K562 (cell line): ENCODE data around the gene NADK. TPM values are rescaled to one million over a fixed set of nuclear protein-coding genes. Genes with fewer than 3 reads are reported as not detected.

Source experiments
- CXXC5 ChIP-seq: fragments of 250-450 bp; sonication (Bioruptor Pico); IDR thresholded peaks from 2 replicates; pipeline ENCODE4 v1.8.0; 2022; ENCODE audit warnings: inconsistent platforms, mild to moderate bottlenecking, moderate library complexity
- DIDO1 ChIP-seq: fragments of 450-650 bp; IDR thresholded peaks from 2 replicates; pipeline ENCODE4 v1.6.1; 2016; ENCODE audit warnings: low read depth, missing biosample characterization, missing genetic modification characterization
- FOXK2 ChIP-seq, 2 experiments: fragments of 450-650 bp; IDR thresholded peaks in 1 of 2; conservative IDR thresholded peaks in 1 of 2; 2 replicates each; pipeline ENCODE4 v1.6.1; 2016; ENCODE audit warnings: low read depth in 2 of 2, mild to moderate bottlenecking in 1 of 2
- JUNB ChIP-seq: fragments of 450-650 bp; formaldehyde crosslinking; conservative IDR thresholded peaks from 2 replicates; pipeline ENCODE4 v1.4.0; 2020; ENCODE audit warnings: mild to moderate bottlenecking
- MAFF ChIP-seq: IDR thresholded peaks from 2 replicates; pipeline ENCODE4 v1.6.1; 2012; ENCODE audit warnings: low read length, improper control_type of control experiment
- MXI1 ChIP-seq: IDR thresholded peaks from 2 replicates; pipeline ENCODE4 v1.6.1; 2011; ENCODE audit warnings: low read depth, mild to moderate bottlenecking, improper control_type of control experiment, low read length
- NCOA1 ChIP-seq: fragments of 450-650 bp; IDR thresholded peaks from 2 replicates; pipeline ENCODE4 v1.6.1; 2016; ENCODE audit warnings: low read depth
- NRF1 ChIP-seq, 2 experiments: fragments of 450-650 bp; IDR thresholded peaks in 1 of 2; conservative IDR thresholded peaks in 1 of 2; 2 replicates each; pipeline ENCODE4 v1.6.1; 2014; ENCODE audit warnings: mild to moderate bottlenecking in 2 of 2
- POLR2AphosphoS5 ChIP-seq: IDR thresholded peaks from 2 replicates; pipeline ENCODE4 v1.6.1; 2011; ENCODE audit warnings: mild to moderate bottlenecking, low read depth, low read length, moderate library complexity; ENCODE audit not compliant: control insufficient read depth, insufficient read depth
- SRF ChIP-seq, 2 experiments: fragments of 250-450, 450-650 bp in 1 of 2; sonication (Bioruptor Pico) in 1 of 2; sonication (generic) in 1 of 2; formaldehyde crosslinking; IDR thresholded peaks; 2 replicates each; pipeline versions ENCODE4 v1.5.0 to v1.5.1; 2020 to 2022; ENCODE audit warnings: mild to moderate bottlenecking in 1 of 2, missing genetic modification reagents in 1 of 2
- TARDBP ChIP-seq: fragments of 450-650 bp; IDR thresholded peaks from 2 replicates; pipeline ENCODE4 v1.6.1; 2016
- ZFX ChIP-seq: sonication (generic); formaldehyde crosslinking; IDR thresholded peaks from 2 replicates; pipeline ENCODE4 v1.8.0; 2022; ENCODE audit warnings: mild to moderate bottlenecking, missing genetic modification reagents, moderate library complexity
- ZNF766 ChIP-seq: fragments of 200-800 bp; sonication (Bioruptor generic); conservative IDR thresholded peaks from 2 replicates; pipeline ENCODE4 v1.6.1; 2016; ENCODE audit warnings: missing genetic modification characterization, missing compliant biosample characterization
- polyA plus RNA-seq, 8 experiments: library from polyadenylated mRNA; depleted of rRNA in 4 of 8; stranded (reverse) in 5 of 8; unstranded in 3 of 8; fragments of >200 nt; fragmentation: Nextera tagmentation in 2 of 8; fragmentation: Illumina TruSeq in 1 of 8; extraction: Ambion mirVana in 2 of 8; extraction: Trizol in 1 of 8; gene quantifications; 2 replicates each; pipeline versions ENCODE4 v1.2.1 to v1.2.3, GENCODE V29; 2011 to 2014; ENCODE audit warnings: inconsistent platforms in 1 of 8, missing spikeins in 1 of 8
- total RNA-seq, 7 experiments: library from RNA; depleted of rRNA in 6 of 7; stranded (reverse); fragments of >200 nt in 6 of 7; fragmentation: Illumina TruSeq in 2 of 7; extraction: Trizol in 2 of 7; gene quantifications; 2 replicates each; pipeline versions ENCODE4 v1.2.1 to v1.2.3, GENCODE V29; 2011 to 2021; ENCODE audit warnings: low replicate concordance in 1 of 7
- TF ChIP-seq, protein P1 (sequence below): fragments of 450-650 bp; IDR thresholded peaks from 2 replicates; pipeline ENCODE4 v1.6.1; 2016; ENCODE audit warnings: antibody characterized with exemption
- TF ChIP-seq, protein P2 (sequence below): fragments of 250-450 bp; sonication (Bioruptor Pico); IDR thresholded peaks from 2 replicates; pipeline ENCODE4 v1.5.0; 2021
- TF ChIP-seq, protein P3 (sequence below): sonication (generic); formaldehyde crosslinking; IDR thresholded peaks from 2 replicates; pipeline ENCODE4 v1.8.1; 2023; ENCODE audit warnings: mild to moderate bottlenecking, missing genetic modification reagents
- TF ChIP-seq, protein P4 (sequence below): fragments of 450-650 bp; IDR thresholded peaks from 2 replicates; pipeline ENCODE4 v1.6.1; 2016; ENCODE audit warnings: borderline replicate concordance
- TF ChIP-seq, protein P5 (sequence below), 2 experiments: fragments of 450-650 bp in 1 of 2; sonication (generic) in 1 of 2; formaldehyde crosslinking in 1 of 2; IDR thresholded peaks in 1 of 2; conservative IDR thresholded peaks in 1 of 2; 2 replicates each; pipeline versions ENCODE4 v1.6.1 to v1.8.1; 2016 to 2023; ENCODE audit warnings: mild to moderate bottlenecking in 2 of 2, moderate library complexity in 2 of 2, inconsistent platforms in 1 of 2, missing genetic modification reagents in 1 of 2

Gene NADK
- total and polyA plus RNA-seq, 9 of the 15 experiments (the other 6 are each of a cell fraction or from before 2014, with no cell fraction given), result 1.5 to 135 (median 75.1) TPM

DNA sequence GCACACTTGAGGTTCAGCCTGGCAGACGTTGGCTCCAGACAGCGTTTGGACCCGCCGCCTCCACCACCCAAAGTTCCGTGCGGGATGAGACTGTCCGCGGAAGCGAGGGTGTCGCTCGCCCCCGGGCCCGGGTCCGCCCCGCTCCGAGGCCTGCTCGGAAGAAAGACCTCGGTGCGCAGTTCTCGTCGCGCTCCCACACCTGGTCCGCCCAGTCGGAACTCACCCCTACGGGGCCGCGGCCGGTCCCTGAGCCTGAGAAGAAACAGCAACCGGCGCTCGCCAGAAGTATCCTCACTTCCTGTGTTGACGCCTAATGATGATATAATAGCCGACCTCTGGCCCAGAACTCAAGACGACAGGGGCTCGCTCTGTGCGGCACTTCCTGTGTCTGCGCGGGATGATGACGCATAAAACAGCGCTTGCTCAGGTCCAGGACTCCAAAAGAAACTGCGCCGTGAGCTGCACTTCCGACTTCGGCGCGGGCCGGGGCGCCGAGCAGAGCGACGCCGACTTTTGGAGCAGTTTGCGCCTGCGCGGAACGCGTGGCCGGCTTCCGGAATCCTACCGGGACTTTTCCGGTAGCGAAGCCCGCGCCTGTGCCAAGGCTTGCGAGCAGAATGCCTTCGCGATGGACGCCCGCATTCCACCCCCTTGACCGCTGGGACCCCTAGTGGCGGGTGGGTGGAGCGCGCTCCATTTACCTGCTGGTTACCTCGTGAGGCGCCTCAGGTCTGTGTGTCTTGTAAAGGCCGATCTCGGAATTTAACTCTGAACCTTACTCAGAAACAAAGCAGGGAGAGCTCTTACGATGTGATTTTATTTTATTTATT is 54.0 kb downstream of the NADK start, which contains the start of gene CDK11A (continued):
- peak in 1 of 2 experiments; percentile 63; a peak in 1 of 4 replicates for TF ChIP-seq SRF (CRISPR knock-in tag; IDR thresholded peaks at IDR 0.05)
- TF ChIP-seq, protein P1, sequence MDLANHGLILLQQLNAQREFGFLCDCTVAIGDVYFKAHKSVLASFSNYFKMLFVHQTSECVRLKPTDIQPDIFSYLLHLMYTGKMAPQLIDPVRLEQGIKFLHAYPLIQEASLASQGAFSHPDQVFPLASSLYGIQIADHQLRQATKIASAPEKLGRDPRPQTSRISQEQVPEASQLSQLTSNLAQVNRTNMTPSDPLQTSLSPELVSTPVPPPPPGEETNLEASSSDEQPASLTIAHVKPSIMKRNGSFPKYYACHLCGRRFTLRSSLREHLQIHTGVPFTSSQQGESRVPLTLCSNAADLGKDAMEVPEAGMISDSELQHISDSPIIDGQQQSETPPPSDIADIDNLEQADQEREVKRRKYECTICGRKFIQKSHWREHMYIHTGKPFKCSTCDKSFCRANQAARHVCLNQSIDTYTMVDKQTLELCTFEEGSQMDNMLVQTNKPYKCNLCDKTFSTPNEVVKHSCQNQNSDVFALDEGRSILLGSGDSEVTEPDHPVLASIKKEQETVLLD, result peak; percentile 96
- peak; percentile 89 for TF ChIP-seq DIDO1 (tag)
- TF ChIP-seq JUNB, result 0 out of 2 replicates have a peak, but pooled peaks have one; percentile 35
- 0 out of 2 replicates have a peak, but pooled peaks have one; percentile 44 for TF ChIP-seq ZNF766
- TF ChIP-seq, protein P2, sequence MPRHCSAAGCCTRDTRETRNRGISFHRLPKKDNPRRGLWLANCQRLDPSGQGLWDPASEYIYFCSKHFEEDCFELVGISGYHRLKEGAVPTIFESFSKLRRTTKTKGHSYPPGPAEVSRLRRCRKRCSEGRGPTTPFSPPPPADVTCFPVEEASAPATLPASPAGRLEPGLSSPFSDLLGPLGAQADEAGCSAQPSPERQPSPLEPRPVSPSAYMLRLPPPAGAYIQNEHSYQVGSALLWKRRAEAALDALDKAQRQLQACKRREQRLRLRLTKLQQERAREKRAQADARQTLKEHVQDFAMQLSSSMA (CRISPR knock-in tag), result peak; percentile 84; the same call in 1 of the 2 replicates
- TF ChIP-seq, protein P3, sequence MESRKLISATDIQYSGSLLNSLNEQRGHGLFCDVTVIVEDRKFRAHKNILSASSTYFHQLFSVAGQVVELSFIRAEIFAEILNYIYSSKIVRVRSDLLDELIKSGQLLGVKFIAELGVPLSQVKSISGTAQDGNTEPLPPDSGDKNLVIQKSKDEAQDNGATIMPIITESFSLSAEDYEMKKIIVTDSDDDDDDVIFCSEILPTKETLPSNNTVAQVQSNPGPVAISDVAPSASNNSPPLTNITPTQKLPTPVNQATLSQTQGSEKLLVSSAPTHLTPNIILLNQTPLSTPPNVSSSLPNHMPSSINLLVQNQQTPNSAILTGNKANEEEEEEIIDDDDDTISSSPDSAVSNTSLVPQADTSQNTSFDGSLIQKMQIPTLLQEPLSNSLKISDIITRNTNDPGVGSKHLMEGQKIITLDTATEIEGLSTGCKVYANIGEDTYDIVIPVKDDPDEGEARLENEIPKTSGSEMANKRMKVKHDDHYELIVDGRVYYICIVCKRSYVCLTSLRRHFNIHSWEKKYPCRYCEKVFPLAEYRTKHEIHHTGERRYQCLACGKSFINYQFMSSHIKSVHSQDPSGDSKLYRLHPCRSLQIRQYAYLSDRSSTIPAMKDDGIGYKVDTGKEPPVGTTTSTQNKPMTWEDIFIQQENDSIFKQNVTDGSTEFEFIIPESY, result peak; percentile 77; the same call in 1 of the 2 replicates
- TF ChIP-seq MXI1, result peak; percentile 31; the same call in 1 of the 2 replicates
- TF ChIP-seq, protein P4, sequence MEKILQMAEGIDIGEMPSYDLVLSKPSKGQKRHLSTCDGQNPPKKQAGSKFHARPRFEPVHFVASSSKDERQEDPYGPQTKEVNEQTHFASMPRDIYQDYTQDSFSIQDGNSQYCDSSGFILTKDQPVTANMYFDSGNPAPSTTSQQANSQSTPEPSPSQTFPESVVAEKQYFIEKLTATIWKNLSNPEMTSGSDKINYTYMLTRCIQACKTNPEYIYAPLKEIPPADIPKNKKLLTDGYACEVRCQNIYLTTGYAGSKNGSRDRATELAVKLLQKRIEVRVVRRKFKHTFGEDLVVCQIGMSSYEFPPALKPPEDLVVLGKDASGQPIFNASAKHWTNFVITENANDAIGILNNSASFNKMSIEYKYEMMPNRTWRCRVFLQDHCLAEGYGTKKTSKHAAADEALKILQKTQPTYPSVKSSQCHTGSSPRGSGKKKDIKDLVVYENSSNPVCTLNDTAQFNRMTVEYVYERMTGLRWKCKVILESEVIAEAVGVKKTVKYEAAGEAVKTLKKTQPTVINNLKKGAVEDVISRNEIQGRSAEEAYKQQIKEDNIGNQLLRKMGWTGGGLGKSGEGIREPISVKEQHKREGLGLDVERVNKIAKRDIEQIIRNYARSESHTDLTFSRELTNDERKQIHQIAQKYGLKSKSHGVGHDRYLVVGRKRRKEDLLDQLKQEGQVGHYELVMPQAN, result peak; percentile 94
- TF ChIP-seq NCOA1, result peak; percentile 48; the same call in 1 of the 2 replicates
- TF ChIP-seq ZFX, result peak; percentile 83
- TF ChIP-seq POLR2AphosphoS5, result peak; percentile 56
- peak; percentile 96 to 98 for TF ChIP-seq FOXK2 (conservative IDR thresholded peaks at IDR 0.05 in 1 of 2, IDR thresholded peaks at IDR 0.05 in 1 of 2; ENCODE audit: low read depth in 2 of 2)
- TF ChIP-seq NRF1 (conservative IDR thresholded peaks at IDR 0.05 in 1 of 2, IDR thresholded peaks at IDR 0.05 in 1 of 2), result peak; percentile 94 to 95
- TF ChIP-seq MAFF, result peak; percentile 39
- TF ChIP-seq TARDBP, result peak; percentile 71; the same call in 1 of the 2 replicates
- peak; percentile 97 for TF ChIP-seq CXXC5
- TF ChIP-seq, protein P5, sequence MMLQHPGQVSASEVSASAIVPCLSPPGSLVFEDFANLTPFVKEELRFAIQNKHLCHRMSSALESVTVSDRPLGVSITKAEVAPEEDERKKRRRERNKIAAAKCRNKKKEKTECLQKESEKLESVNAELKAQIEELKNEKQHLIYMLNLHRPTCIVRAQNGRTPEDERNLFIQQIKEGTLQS (IDR thresholded peaks at IDR 0.05), result peak; percentile 88
- TF ChIP-seq, protein P5 (CRISPR knock-in tag; conservative IDR thresholded peaks at IDR 0.05), result peak; percentile 85
